Nephron (organoid): ENCODE results near the gene ARFRP1.
A peak's percentile ranks its signal among the peaks of the same experiment; 100 is the strongest.

Source experiments
- H3K27ac Mint-ChIP-seq, 3 experiments: 2 replicates each; pipeline ENCODE4 v1.8.0; 2020; ENCODE audit warnings: mixed read lengths in 3 of 3, mild to moderate bottlenecking in 2 of 3, moderate library complexity in 1 of 3
- H3K27me3 Mint-ChIP-seq: 2 replicates; pipeline ENCODE4 v1.8.0; 2021; ENCODE audit warnings: low read depth, mild to moderate bottlenecking, moderate library complexity, mixed read lengths
- H3K36me3 Mint-ChIP-seq: 2 replicates; pipeline ENCODE4 v1.8.0; 2020; ENCODE audit warnings: low read depth, mixed read lengths
- H3K4me1 Mint-ChIP-seq: 2 replicates; pipeline ENCODE4 v1.8.0; 2020; ENCODE audit warnings: mixed read lengths
- H3K4me3 Mint-ChIP-seq, 3 experiments: 2 replicates each; pipeline ENCODE4 v1.8.0; 2020; ENCODE audit warnings: mild to moderate bottlenecking in 3 of 3, mixed read lengths in 3 of 3, moderate library complexity in 2 of 3
- H3K9me3 Mint-ChIP-seq: 2 replicates; pipeline ENCODE4 v1.8.0; 2020; ENCODE audit warnings: mixed read lengths
- TF ChIP-seq, protein P1 (sequence below), 3 experiments: fragments of 200-600 bp; sonication (generic); IDR thresholded peaks; one replicate each; pipeline ENCODE4 v1.5.0; 2021; ENCODE audit warnings: antibody characterized with exemption in 3 of 3; ENCODE audit not compliant: unreplicated experiment in 3 of 3

ARFRP1 gene

DNA sequence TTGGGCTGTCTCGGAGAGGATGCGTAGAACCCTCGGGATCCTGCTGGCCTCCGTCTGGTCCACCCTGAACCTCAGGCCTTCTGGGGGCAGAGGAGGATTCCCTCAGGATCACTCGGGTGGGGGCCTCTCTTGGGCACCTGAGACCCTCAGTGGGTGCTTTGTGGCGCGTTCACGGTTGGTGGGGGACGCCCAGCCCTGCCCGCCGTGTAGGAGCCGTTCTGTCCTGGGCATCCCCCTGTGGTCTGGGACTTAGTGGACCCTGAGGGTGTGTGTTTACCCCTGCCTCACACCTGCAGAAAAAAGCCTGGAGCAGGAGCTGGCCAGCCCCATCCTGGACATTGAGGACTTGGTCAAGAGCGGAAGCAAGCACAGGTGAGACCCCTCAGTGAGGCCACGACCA lies 42.1 kb downstream of the ARFRP1 start:
- Mint-ChIP-seq H3K4me3 (no peak overlapping the region), H3K27me3 (no peaks in the 10 kb centered on the region), H3K9me3 (no peaks in the 10 kb centered on the region), H3K27ac (no peak overlapping the region), H3K4me1 (no peaks in the 10 kb centered on the region), H3K36me3 (peaks cover 36% of the 10 kb centered on the region)
- TF ChIP-seq, protein P1, sequence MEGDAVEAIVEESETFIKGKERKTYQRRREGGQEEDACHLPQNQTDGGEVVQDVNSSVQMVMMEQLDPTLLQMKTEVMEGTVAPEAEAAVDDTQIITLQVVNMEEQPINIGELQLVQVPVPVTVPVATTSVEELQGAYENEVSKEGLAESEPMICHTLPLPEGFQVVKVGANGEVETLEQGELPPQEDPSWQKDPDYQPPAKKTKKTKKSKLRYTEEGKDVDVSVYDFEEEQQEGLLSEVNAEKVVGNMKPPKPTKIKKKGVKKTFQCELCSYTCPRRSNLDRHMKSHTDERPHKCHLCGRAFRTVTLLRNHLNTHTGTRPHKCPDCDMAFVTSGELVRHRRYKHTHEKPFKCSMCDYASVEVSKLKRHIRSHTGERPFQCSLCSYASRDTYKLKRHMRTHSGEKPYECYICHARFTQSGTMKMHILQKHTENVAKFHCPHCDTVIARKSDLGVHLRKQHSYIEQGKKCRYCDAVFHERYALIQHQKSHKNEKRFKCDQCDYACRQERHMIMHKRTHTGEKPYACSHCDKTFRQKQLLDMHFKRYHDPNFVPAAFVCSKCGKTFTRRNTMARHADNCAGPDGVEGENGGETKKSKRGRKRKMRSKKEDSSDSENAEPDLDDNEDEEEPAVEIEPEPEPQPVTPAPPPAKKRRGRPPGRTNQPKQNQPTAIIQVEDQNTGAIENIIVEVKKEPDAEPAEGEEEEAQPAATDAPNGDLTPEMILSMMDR (IDR thresholded peaks at IDR 0.05; ENCODE audit: unreplicated experiment in 3 of 3), result no peak

DNA sequence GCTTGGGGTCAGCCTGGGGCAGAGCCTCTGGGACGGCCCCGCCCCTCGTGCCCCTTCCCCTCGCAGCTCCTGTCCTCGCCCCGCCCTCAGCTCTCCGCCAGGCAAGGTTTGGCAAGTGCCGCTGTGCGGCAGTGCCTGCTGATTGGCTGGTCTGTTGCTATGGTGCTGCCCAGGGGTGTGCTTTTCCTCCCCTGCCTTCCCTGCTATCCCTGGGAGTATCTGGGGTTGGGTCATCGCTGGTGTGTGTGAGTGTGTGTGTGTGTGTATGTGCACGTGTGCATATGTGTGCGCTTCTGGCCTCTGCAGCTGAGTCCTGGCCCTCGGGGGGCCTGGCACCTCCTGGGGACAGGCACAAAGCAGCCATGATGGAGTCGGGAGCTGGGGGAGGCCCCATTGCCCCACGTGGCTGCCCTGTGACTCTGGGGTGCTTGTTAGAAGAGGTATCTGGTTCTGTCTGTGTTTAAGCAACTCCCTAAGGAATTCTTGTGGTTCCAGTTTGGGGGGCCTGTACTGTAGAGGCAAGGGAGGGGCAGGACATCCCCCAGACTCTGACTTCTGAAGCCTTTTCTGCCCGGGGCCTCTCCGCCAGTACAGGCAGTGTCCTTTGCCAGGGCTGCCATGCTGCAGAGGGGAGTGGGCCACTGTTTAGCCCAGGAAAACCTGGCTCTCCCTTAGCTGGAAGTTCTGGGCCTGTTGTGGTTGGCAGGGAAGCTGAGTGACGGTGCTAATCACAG lies 42.7 kb downstream of the ARFRP1 start:
- TF ChIP-seq, protein P1 (IDR thresholded peaks at IDR 0.05; ENCODE audit: unreplicated experiment in 3 of 3), result no peak
- no peaks in the 10 kb centered on the region for H3K27me3 Mint-ChIP-seq
- H3K27ac Mint-ChIP-seq, result no peak overlapping the region
- H3K4me1 Mint-ChIP-seq, result no peaks in the 10 kb centered on the region
- H3K4me3 Mint-ChIP-seq, result no peak overlapping the region
- H3K36me3 Mint-ChIP-seq, result peaks cover 34% of the 10 kb centered on the region
- no peaks in the 10 kb centered on the region for H3K9me3 Mint-ChIP-seq

DNA sequence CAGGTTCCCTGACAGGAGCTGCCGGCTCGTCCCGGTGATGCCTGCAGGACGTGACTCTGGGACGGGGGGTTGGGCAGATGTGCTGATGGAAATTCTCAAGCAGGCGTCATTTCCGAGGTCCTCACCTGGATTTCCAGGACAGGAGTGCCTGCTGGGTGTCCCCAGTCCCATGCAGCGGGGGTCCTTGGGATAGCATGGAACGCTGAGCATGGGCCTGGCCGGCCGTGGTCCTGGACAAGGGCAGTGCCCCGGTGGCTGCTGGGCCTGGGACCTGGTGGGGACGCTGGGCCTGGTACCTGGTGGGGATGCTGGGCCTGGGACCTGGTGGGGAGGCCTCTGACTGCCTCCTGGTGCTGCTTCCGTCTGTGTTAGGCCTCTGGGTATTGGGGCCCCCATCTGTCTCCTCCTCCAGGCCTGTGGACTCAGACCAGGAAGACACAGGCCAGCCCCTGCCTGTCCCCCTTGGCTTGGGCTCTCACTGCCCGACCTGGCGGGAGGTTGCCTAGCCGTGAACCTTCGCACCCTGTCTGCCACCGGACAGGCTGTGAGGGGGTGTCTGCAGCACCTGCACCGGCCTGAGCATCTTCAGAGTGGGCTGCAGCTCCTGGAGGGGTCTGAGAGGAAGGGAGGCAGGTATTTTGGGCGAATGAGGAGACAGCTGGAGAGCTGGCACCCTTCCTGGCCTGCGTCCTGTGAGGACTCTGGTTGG lies 43.5 kb downstream of the ARFRP1 start:
- peaks cover 7% of the 10 kb centered on the region for H3K4me1 Mint-ChIP-seq
- H3K27ac Mint-ChIP-seq, result no peak overlapping the region
- no peaks in the 10 kb centered on the region for H3K9me3 Mint-ChIP-seq
- TF ChIP-seq, protein P1 (IDR thresholded peaks at IDR 0.05; ENCODE audit: unreplicated experiment in 3 of 3), result no peak
- no peaks in the 10 kb centered on the region for H3K27me3 Mint-ChIP-seq
- H3K4me3 Mint-ChIP-seq, result no peak overlapping the region
- peaks cover 33% of the 10 kb centered on the region for H3K36me3 Mint-ChIP-seq

DNA sequence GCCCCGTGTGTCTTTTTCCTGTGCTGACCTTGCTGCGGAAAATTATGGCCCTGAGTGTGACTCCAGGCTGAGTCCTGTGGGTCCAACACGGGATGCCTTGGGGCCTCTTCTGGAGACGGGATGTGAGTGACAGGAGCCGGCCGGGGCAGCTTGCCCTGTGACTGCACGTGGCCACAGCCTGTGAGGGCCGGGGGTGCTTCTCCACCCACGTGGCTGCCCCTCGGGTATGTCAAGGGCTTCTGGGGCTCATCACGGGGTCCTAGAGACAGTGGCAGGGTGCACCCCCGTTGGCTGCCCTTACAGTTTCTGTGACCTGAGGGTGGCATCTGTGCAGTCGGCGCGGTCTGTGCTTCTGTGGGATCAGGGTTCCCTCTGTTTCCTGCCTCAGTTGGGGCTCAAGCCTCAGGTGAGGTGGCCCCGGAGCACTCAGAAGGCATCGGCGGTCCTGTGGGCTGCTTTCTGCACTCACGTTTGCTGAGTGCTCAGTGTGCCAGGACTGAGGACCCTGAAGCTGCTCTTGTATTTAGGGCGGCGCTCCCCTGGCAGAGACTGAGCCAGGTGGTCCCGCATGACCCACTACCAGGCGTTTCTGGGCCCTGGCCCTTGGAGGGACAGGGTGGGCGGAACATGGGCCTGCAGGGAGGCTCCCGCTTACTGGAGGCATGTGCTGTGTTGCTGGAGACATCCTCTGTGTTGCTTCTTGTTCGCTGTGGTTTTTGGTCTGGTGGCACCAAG lies 44.3 kb downstream of the ARFRP1 start:
- peak overlapping the region in 1 of 3 experiments; percentile 23 for H3K4me3 Mint-ChIP-seq
- TF ChIP-seq, protein P1 (IDR thresholded peaks at IDR 0.05; ENCODE audit: unreplicated experiment in 3 of 3), result no peak
- H3K27me3 Mint-ChIP-seq, result no peaks in the 10 kb centered on the region
- H3K36me3 Mint-ChIP-seq, result peaks cover 28% of the 10 kb centered on the region
- peaks cover 14% of the 10 kb centered on the region for H3K4me1 Mint-ChIP-seq
- H3K9me3 Mint-ChIP-seq, result no peaks in the 10 kb centered on the region
- H3K27ac Mint-ChIP-seq, result no peak overlapping the region

DNA sequence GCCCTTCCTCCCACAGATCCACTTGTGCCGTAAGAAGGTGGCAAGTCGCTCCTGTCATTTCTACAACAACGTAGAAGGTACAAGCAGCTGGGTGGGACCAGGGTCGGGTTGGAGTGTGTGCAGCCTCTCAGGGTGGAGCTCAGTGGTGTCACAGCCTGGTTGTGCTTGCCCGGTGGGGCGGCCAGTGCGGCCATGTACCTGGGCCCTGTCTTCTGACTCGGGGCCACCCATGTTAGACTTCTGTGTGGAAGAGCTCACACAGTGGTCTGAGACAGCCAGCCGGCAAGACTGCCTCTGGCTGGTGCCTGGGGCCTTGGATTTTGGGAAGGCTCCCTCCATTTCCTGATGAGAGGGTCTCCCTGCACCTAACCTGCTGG lies 45.0 kb downstream of the ARFRP1 start:
- Mint-ChIP-seq H3K36me3 (peaks cover 22% of the 10 kb centered on the region), H3K27ac (no peak overlapping the region)

More for the DNA sequence above, 45.0 kb downstream of the ARFRP1 start:
- peaks cover 21% of the 10 kb centered on the region for H3K4me1 Mint-ChIP-seq
- no peaks in the 10 kb centered on the region for H3K27me3 Mint-ChIP-seq
- H3K4me3 Mint-ChIP-seq, result no peak overlapping the region
- H3K9me3 Mint-ChIP-seq, result no peaks in the 10 kb centered on the region
- TF ChIP-seq, protein P1 (IDR thresholded peaks at IDR 0.05; ENCODE audit: unreplicated experiment in 3 of 3), result no peak
